ENCODE data around the gene DGKI.

Gene DGKI

GRCh38 chr7:137393570-137393969, 453.2 kb downstream of the DGKI start:
- in situ Hi-C loops (cut with MboI; ENCODE audit: low sequenced_read_pairs), result no loop called here

GRCh38 chr7:137390076-137390475, 456.7 kb downstream of the DGKI start:
- in situ Hi-C loops (cut with MboI; ENCODE audit: low sequenced_read_pairs), result no loop called here

GRCh38 chr7:137388916-137389315, 457.9 kb downstream of the DGKI start:
- in situ Hi-C loops (cut with MboI; ENCODE audit: low sequenced_read_pairs), result no loop called here

GRCh38 chr7:137386966-137387365, 459.8 kb downstream of the DGKI start:
- in situ Hi-C loops (cut with MboI; ENCODE audit: low sequenced_read_pairs), result no loop called here

- in situ Hi-C loops (cut with MboI; ENCODE audit: low sequenced_read_pairs), result no loop called here
Observed at GRCh38 chr7:137381045-137381444, 465.7 kb downstream of the DGKI start.

GRCh38 chr7:137373507-137373906, 473.3 kb downstream of the DGKI start:
- in situ Hi-C loops (cut with MboI; ENCODE audit: low sequenced_read_pairs), result no loop called here

GRCh38 chr7:137371616-137372015, 475.2 kb downstream of the DGKI start:
- in situ Hi-C loops (cut with MboI; ENCODE audit: low sequenced_read_pairs), result no loop called here

- in situ Hi-C loops (cut with MboI; ENCODE audit: low sequenced_read_pairs), result no loop called here
Observed at GRCh38 chr7:137366995-137367394, 479.8 kb downstream of the DGKI start.

- in situ Hi-C loops (cut with MboI; ENCODE audit: low sequenced_read_pairs), result no loop called here
Observed at GRCh38 chr7:137363683-137364082, 483.1 kb downstream of the DGKI start.

- in situ Hi-C loops (cut with MboI; ENCODE audit: low sequenced_read_pairs), result no loop called here
Observed at GRCh38 chr7:137360087-137360679, 486.6 kb downstream of the DGKI start.

GRCh38 chr7:137354961-137355360, 491.8 kb downstream of the DGKI start:
- in situ Hi-C loops (cut with MboI; ENCODE audit: low sequenced_read_pairs), result no loop called here

GRCh38 chr7:137354396-137354795, 492.4 kb downstream of the DGKI start:
- in situ Hi-C loops (cut with MboI; ENCODE audit: low sequenced_read_pairs), result no loop called here

- in situ Hi-C loops (cut with MboI; ENCODE audit: low sequenced_read_pairs), result no loop called here
Observed at GRCh38 chr7:137351941-137352340, 494.8 kb downstream of the DGKI start.

- in situ Hi-C loops (cut with MboI; ENCODE audit: low sequenced_read_pairs), result no loop called here
Observed at GRCh38 chr7:137345799-137346449, 500.9 kb downstream of the DGKI start.

GRCh38 chr7:137343281-137343841, 503.4 kb downstream of the DGKI start, which contains the start of gene PTN:
PTN (minus strand) TSS chr7:137343733; CDS start chr7:137254973, 88,760 bp downstream.
- in situ Hi-C loops (cut with MboI; ENCODE audit: low sequenced_read_pairs), result no loop called here

GRCh38 chr7:137342828-137343261, 503.9 kb downstream of the DGKI start:
- in situ Hi-C loops (cut with MboI; ENCODE audit: low sequenced_read_pairs), result no loop called here

GRCh38 chr7:137342265-137342664, 504.5 kb downstream of the DGKI start:
- in situ Hi-C loops (cut with MboI; ENCODE audit: low sequenced_read_pairs), result no loop called here

- in situ Hi-C loops (cut with MboI; ENCODE audit: low sequenced_read_pairs), result no loop called here
Observed at GRCh38 chr7:137337902-137338301, 508.9 kb downstream of the DGKI start.

- in situ Hi-C loops (cut with MboI; ENCODE audit: low sequenced_read_pairs), result no loop called here
Observed at GRCh38 chr7:137335814-137336213, 511.0 kb downstream of the DGKI start.

GRCh38 chr7:137331378-137331777, 515.4 kb downstream of the DGKI start:
- in situ Hi-C loops (cut with MboI; ENCODE audit: low sequenced_read_pairs), result no loop called here

Measured in HL-60/S4 treated with phorbol 12-myristate 13-acetate at 8.2 ng/mL for 4 days and 3 days (cell line).